ENCODE measurements around the gene P3H2.

DNA sequence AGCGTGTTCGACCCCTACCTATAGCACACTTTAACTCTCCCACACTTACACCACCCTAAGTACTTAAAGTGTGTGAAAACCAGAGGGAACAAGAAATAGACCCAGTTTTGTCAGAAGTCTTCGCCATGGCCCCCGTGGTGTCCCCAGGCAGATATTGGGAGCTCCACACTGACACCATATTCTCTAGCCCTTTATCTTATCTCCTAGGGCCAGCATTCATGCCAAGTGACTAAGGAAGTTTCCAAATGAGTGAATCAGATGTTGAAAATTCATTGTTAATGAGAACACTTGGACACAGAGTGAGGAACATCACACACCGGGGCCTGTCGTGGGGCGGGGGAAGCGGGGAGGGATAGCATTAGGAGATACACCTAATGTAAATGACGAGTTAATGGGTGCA is 31.8 kb downstream of the P3H2 start:
- no peak for TF ChIP-seq POLR2AphosphoS5 (IDR thresholded peaks at IDR 0.05; ENCODE audit: low read depth, low read length)
- TF ChIP-seq, protein P1, sequence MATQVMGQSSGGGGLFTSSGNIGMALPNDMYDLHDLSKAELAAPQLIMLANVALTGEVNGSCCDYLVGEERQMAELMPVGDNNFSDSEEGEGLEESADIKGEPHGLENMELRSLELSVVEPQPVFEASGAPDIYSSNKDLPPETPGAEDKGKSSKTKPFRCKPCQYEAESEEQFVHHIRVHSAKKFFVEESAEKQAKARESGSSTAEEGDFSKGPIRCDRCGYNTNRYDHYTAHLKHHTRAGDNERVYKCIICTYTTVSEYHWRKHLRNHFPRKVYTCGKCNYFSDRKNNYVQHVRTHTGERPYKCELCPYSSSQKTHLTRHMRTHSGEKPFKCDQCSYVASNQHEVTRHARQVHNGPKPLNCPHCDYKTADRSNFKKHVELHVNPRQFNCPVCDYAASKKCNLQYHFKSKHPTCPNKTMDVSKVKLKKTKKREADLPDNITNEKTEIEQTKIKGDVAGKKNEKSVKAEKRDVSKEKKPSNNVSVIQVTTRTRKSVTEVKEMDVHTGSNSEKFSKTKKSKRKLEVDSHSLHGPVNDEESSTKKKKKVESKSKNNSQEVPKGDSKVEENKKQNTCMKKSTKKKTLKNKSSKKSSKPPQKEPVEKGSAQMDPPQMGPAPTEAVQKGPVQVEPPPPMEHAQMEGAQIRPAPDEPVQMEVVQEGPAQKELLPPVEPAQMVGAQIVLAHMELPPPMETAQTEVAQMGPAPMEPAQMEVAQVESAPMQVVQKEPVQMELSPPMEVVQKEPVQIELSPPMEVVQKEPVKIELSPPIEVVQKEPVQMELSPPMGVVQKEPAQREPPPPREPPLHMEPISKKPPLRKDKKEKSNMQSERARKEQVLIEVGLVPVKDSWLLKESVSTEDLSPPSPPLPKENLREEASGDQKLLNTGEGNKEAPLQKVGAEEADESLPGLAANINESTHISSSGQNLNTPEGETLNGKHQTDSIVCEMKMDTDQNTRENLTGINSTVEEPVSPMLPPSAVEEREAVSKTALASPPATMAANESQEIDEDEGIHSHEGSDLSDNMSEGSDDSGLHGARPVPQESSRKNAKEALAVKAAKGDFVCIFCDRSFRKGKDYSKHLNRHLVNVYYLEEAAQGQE (IDR thresholded peaks at IDR 0.05; ENCODE audit: insufficient read depth in 1 of 2, low read depth in 2 of 2, low read length in 2 of 2), result no peak
- no peak for TF ChIP-seq TAF1 (IDR thresholded peaks at IDR 0.05; ENCODE audit: borderline replicate concordance, insufficient read depth, low read length)
- no peak for TF ChIP-seq SIN3A (IDR thresholded peaks at IDR 0.05; ENCODE audit: borderline replicate concordance, insufficient read depth, low read length)

All from PFSK-1 (cell line).